ENCODE data around the gene ARHGEF11.
A peak's percentile ranks its signal among the peaks of the same experiment; 100 is the strongest.

Gene ARHGEF11

DNA sequence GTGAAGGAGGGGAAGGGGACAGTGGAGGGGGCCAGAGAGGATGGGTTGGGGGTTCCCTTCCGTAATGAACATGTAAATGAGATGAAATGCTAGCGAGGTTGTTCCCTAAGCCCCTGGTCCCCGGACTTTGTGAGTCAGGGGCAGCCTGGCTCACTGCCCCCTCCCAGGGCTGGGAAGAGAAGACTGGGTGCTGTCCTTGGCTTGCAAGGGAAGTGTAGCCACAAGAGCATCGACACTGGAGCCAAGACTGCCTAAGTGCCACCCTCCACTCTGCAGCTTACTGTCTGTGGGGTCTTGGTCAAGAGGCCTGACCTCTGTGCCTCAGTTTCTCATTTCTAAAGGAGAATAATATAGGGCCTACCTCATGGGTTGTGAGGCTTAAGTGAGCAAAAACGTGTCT is 151.5 kb downstream of the ARHGEF11 start:
- no peak for DNase-seq (ENCODE audit: low read depth)

DNA sequence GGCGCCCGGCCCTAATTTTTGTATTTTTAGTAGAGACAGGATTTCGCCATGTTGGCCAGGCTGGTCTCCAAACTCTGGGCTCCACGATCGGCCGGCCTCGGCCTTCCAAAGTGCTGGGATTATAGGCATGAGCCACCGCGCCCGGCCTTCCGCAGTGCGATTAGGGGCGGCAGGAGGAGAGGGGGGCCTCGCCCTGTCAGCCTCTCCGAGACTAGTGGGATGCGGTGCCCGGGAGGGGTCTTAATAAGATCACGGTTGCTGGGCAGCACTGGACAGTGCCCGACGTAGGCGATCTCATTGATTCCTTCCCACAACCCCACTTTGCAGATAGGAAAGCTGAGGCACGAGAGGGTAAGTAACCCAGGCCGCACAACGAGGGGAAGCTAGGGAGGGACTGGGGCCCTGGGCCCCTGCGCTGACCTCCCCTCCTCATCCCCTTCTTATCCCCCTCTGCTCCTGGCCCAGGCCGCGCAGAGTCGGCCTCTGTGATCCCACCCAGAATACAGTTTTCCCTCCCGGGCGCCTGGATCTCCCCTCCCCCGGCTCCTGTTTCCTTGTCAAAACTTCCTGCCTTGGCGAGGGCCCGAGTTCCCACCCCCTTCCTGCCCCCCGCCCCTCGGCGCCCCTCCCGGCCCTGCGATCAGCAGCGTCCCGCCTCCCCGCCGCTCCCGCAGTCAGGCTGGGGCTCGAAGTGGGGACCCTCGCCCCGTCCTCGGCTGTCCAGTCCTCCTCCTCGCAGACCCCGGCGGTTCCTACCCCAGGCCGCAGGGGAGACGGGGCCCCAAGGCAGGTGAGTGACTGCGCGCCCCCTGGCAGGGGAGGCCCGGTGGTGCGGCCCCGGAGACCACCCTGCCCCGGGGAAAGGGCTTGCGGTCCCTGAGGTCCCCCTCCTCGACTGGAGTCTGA is 152.2 kb downstream of the ARHGEF11 start, which contains the start of gene PEAR1:
TSS of gene PEAR1 (plus strand) at position 671 of the 906 bp plus-strand sequence. CDS start 10,209 bp downstream, outside the sequence.
- no peak for DNase-seq (ENCODE audit: low read depth)

DNA sequence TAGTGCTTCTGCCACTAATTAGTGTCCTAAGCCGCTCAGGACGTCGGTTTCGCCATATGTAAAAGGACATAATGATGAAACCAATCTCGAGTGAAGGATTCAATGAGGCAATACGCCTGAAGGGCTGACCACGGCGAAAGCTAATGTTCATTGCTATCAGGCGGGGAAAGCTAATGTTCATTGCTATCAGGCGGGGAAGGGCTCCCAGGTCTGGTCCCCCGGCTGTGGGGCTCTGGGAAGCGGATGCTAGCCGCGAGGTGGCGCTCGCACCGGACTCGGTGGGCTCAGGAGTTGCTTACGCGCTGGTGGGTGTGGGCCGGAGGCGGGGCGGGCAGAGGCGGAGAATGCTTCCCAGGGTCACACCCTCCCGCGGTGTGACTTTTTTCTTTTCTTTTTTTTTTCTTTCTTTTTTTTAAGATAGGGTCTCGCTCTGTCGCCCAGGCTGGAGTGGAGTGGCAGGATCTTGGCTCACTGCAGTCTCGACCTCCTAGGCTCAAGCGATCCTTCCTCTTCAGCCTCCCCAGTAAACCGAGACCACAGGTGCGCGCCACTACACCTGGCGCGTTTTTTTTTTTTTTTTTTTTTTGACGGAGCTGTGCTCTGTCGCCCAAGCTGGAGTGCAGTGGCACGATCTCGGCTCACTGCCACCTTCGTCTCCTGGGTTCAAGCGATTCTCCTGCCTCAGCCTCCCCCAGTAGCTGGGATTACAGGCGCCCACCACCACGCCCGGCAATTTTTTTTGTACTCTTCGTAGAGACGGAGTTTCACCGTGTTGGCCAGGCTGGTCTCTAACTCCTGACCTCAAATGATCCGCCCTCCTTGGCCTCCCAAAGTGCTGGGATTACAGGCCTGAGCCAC is 153.1 kb downstream of the ARHGEF11 start:
- DNase-seq (ENCODE audit: low read depth) = peak; percentile 64

DNA sequence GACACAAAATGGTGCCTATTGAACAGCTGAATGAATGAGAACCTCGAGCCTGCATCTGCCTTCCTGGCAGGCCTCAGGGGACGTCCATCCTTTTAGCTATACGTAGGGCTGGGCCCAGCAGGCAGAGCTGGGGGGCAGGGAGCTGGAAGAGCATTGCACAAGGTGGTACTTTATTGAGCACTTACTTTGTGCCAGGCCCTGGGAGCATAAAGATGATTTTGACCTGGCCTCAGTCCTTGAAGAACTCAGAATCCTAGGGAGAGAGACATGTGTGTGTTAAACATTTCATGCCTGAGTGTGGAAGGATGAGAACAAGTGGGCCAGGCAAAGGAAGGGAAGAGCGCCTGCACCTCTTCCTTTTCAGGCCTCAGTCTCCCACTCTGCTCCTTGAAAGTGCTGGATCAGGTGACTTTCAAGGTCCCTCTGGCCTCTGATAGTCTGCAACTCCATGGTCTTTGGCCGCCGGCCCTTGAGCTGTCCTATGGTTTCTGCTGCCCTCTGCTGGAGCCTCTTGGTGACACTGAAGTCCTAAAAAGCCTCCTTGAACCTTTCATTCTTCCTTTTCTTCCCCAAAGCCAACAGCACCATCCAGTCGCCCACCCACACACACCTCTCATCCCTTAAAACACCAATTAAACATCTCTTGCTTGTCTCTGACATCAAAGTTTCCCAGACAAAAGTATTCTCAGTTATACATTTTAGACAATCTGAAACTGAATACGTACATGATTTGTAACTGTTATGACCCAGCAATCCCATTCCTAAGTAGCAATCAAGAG is 155.6 kb downstream of the ARHGEF11 start:
- DNase-seq (ENCODE audit: low read depth) = no peak

DNA sequence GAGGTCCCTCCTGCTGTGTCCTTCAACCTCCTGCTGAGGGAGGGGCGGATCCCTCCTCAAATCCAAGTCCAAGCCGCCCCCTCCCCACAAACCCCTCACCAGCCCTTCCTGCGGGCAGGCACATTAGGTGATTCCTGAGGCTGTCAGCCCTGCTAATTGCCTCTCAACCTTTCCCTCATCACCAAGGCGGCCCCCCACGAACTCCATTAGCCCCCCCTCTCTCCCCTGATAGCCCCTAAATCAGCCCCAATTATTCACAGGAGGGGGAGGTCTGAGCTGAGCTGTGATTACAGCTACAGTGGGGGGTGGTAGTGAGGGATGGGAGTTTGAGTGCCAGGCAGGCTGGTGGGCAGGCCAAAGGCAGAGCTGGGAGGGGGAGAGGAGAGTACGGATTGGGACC is 157.8 kb downstream of the ARHGEF11 start:
- DNase-seq (ENCODE audit: low read depth) = no peak

DNA sequence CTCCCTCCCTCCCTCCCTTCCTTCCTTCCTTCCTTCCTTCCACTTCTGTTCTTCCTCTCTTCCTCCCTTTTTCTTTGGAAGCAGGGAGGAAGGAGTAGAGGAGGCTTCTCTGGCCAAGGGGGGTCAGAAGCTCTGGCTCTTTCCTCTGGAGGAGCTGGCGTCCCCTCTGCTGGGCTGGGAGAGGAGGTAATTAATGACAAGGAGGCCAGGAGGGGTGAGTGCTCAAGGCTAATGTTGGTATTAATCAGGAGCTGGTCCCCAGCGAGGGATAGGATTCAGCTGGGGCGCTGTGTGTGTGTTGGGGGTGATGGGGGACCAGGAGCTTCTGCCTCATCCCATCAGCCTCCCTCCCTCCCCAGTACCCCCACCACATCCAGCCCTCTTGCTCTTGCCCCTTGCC is 158.2 kb downstream of the ARHGEF11 start:
- no peak for DNase-seq (ENCODE audit: low read depth)

DNA sequence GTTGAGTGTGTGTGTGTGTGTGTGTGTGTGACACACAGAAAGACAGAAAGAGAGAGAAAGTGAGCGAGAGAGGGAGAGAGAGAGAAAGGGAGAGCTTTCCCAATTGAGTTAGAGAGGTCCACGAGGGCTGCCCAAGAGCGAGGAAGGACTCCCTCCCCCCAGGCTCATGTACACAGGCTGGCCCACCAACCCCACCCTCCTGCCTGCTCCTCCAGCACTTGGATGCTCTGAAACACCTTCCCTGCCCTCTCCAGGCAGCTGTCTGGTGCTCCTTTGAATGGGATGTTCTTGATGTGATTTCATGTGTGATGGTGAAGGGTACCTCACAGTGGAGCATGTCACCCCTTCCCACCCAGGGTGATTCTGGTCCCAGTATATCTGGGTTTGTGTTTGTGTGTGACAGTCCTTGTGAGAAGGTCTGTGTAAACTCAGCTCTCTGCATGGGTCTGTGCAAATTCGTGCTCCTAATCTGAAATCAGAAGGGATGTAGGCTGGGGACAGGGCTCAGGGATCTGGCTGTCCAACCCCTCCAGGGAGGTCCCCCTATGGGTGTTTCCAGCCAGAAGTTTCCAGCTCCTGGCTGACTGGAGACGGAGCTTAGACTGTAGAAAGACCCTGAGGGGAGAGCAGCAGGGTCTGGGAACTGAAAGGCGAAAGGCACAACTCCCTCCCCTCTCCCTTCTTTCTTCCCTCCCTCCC is 158.8 kb downstream of the ARHGEF11 start:
- DNase-seq (ENCODE audit: low read depth) = no peak

DNA sequence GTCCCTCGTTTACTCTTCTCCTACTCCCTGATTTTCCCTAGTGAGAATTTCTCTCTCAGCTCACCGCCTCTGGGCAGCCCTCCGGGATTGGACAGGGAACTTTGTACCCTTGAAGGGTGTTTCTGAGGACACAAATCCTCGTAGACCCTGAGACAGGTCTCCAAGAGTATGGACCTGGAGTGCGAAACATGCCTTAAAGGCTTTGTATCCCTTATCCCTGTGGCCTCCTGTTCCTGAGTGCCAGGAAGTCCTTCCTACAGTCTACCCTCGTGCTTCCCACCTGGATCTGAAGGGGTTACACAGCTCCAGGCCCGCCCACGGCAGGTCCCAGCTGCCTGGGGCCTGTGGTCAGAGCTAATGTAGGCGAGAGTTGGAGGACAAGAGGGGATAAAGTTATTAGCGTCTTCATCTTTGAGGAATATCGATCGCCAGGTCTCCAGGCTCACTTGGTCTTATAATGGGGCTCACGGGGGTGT is 159.6 kb downstream of the ARHGEF11 start:
- no peak for DNase-seq (ENCODE audit: low read depth)

DNA sequence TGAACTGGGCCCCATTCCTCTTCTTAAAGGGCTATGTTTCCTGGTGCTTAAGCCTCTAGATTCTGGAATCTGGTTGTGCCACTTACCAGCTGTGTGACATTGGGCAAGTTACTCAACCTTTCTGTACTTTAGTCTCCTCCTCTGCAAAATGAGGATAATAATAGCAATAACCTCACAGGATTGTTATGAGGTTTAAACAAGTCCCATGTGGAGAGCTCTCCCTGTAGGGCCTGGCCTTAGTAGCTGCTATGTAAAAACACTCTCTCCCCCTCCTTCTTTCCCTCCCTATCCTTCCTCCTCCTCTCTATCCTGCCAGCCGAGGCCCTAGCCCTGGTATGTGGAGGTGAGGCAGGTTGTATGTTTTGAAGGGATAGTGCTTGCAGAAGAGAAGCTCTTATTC is 160.2 kb downstream of the ARHGEF11 start:
- no peak for DNase-seq (ENCODE audit: low read depth)
